GM19043 (cell line): ENCODE data around the gene UBXN11.

ENCODE experiments used
- ATAC-seq: cut with Tn5 transposase; IDR thresholded peaks from one replicate; pipeline ENCODE4 v1.9.1; 2021; ENCODE audit warnings: low read depth; ENCODE audit not compliant: unreplicated experiment

The UBXN11 gene

GRCh38 chr1:26306290-26307229, at the start of gene UBXN11:
Gene UBXN11 (minus strand): TSS chr1:26306636. CDS start chr1:26302883, 3,753 bp downstream.
- peak; percentile 99 for ATAC-seq

GRCh38 chr1:26356106-26356505, 49.7 kb upstream of the UBXN11 start:
- no peak for ATAC-seq

GRCh38 chr1:26354972-26355371, 48.5 kb upstream of the UBXN11 start:
- no peak for ATAC-seq

- no peak for ATAC-seq
These were observed 47.8 kb upstream of the UBXN11 start, which contains the start of gene CRYBG2 for GRCh38 chr1:26353976-26354820. Gene CRYBG2 (minus strand): TSS chr1:26354130. CDS start chr1:26346657, 7,473 bp downstream.

GRCh38 chr1:26353210-26353859, 46.9 kb upstream of the UBXN11 start:
- no peak for ATAC-seq

GRCh38 chr1:26352338-26352679, 45.9 kb upstream of the UBXN11 start:
- ATAC-seq = no peak

- ATAC-seq = no peak
These were observed 45.3 kb upstream of the UBXN11 start for GRCh38 chr1:26351590-26352337.

GRCh38 chr1:26350701-26351589, 44.5 kb upstream of the UBXN11 start:
- no peak for ATAC-seq

- ATAC-seq = no peak
These were observed 43.9 kb upstream of the UBXN11 start for GRCh38 chr1:26350343-26350700.

GRCh38 chr1:26349877-26350244, 43.4 kb upstream of the UBXN11 start:
- ATAC-seq = no peak

- no peak for ATAC-seq
These were observed 42.9 kb upstream of the UBXN11 start for GRCh38 chr1:26349188-26349876.

- ATAC-seq = no peak
These were observed 40.0 kb upstream of the UBXN11 start for GRCh38 chr1:26346274-26347033.

GRCh38 chr1:26345718-26346117, 39.3 kb upstream of the UBXN11 start:
- no peak for ATAC-seq

- ATAC-seq = no peak
These were observed 37.9 kb upstream of the UBXN11 start for GRCh38 chr1:26344147-26344920.

- no peak for ATAC-seq
These were observed 33.6 kb upstream of the UBXN11 start for GRCh38 chr1:26340047-26340481.

- no peak for ATAC-seq
These were observed 32.2 kb upstream of the UBXN11 start for GRCh38 chr1:26338670-26339069.

- no peak for ATAC-seq
These were observed 31.2 kb upstream of the UBXN11 start for GRCh38 chr1:26337625-26338024.
